GM23338 (cell line): ENCODE data around the gene NRXN2. TPM values are rescaled to one million over a fixed set of nuclear protein-coding genes. Genes with fewer than 3 reads are reported as not detected.

ENCODE experiments used
- ATAC-seq: fragments of 200-7000 bp; cut with Tn5 transposase; 3 replicates; pipeline ENCODE4 v1.9.1; 2020
- DNase-seq: peaks from one replicate; pipeline ENCODE4 v3.0.0-alpha.2; 2015; ENCODE audit warnings: low spot score
- H2AFZ ChIP-seq: fragments of 200-600 bp; sonication (generic); 2 replicates; pipeline ENCODE4 v1.8.0; 2016; ENCODE audit warnings: antibody characterized with exemption, mild to moderate bottlenecking, moderate library complexity
- H3F3A ChIP-seq: fragments of 200-600 bp; sonication (generic); replicated peaks from 2 replicates; pipeline ENCODE4 v1.8.0; 2017; ENCODE audit warnings: antibody characterized with exemption, mixed run types, low read depth
- H3K27ac ChIP-seq: fragments of 200-600 bp; sonication (generic); 2 replicates; pipeline ENCODE4 v1.6.1; 2016; ENCODE audit warnings: low read depth
- H3K27me3 ChIP-seq: fragments of 200-600 bp; sonication (generic); 2 replicates; pipeline ENCODE4 v1.8.0; 2016; ENCODE audit warnings: mild to moderate bottlenecking, mixed run types, moderate library complexity; ENCODE audit not compliant: insufficient read depth
- H3K36me3 ChIP-seq: fragments of 200-600 bp; sonication (generic); 2 replicates; pipeline ENCODE4 v1.8.0; 2016; ENCODE audit warnings: mild to moderate bottlenecking; ENCODE audit not compliant: insufficient read depth
- H3K4me1 ChIP-seq: fragments of 200-600 bp; sonication (generic); 2 replicates; pipeline ENCODE4 v1.8.0; 2016; ENCODE audit warnings: mild to moderate bottlenecking, moderate library complexity; ENCODE audit not compliant: insufficient read depth
- H3K4me2 ChIP-seq: fragments of 200-600 bp; sonication (generic); 2 replicates; pipeline ENCODE4 v1.7.1; 2017; ENCODE audit warnings: mixed run types
- H3K4me3 ChIP-seq: fragments of 200-600 bp; sonication (generic); 2 replicates; pipeline ENCODE4 v1.6.1; 2016; ENCODE audit warnings: mixed run types
- H3K79me2 ChIP-seq: fragments of 200-600 bp; sonication (generic); replicated peaks from 2 replicates; pipeline ENCODE4 v1.8.0; 2017; ENCODE audit warnings: mild to moderate bottlenecking; ENCODE audit not compliant: insufficient read depth
- H3K9me2 ChIP-seq: fragments of 200-600 bp; sonication (generic); 2 replicates; pipeline ENCODE4 v1.8.0; 2017; ENCODE audit not compliant: insufficient read depth
- H4K20me1 ChIP-seq: fragments of 200-600 bp; sonication (generic); replicated peaks from 2 replicates; pipeline ENCODE4 v1.8.0; 2017; ENCODE audit warnings: mild to moderate bottlenecking; ENCODE audit not compliant: insufficient read depth
- H3K27ac Mint-ChIP-seq: 2 replicates; pipeline ENCODE4 v1.8.0; 2020; ENCODE audit warnings: inconsistent platforms, mild to moderate bottlenecking, moderate library complexity, mixed read lengths
- H3K27me3 Mint-ChIP-seq: 3 replicates; pipeline ENCODE4 v1.8.0; 2022; ENCODE audit warnings: low read depth, mild to moderate bottlenecking, moderate library complexity, mixed read lengths, inconsistent platforms; ENCODE audit not compliant: insufficient read depth, poor library complexity
- H3K36me3 Mint-ChIP-seq: 3 replicates; pipeline ENCODE4 v1.8.0; 2021; ENCODE audit warnings: low read depth, mild to moderate bottlenecking, inconsistent platforms, moderate library complexity, mixed read lengths
- H3K4me1 Mint-ChIP-seq: 3 replicates; pipeline ENCODE4 v1.8.0; 2020; ENCODE audit warnings: mild to moderate bottlenecking, inconsistent platforms, mixed read lengths
- H3K4me3 Mint-ChIP-seq: 3 replicates; pipeline ENCODE4 v1.8.0; 2021; ENCODE audit warnings: moderate library complexity, mild to moderate bottlenecking, inconsistent platforms, mixed read lengths
- H3K9me3 Mint-ChIP-seq: 3 replicates; pipeline ENCODE4 v1.8.0; 2020; ENCODE audit warnings: moderate library complexity, mild to moderate bottlenecking, inconsistent platforms, mixed read lengths
- CREB1 ChIP-seq: fragments of 250-450 bp; sonication (Bioruptor Pico); IDR thresholded peaks from 2 replicates; pipeline ENCODE4 v1.5.0; 2020; ENCODE audit warnings: low read depth, mild to moderate bottlenecking, moderate library complexity
- NANOG ChIP-seq: IDR thresholded peaks from 2 replicates; pipeline ENCODE4 v1.6.1; 2016; ENCODE audit warnings: antibody characterized with exemption, borderline replicate concordance
- STAT1 ChIP-seq: IDR thresholded peaks from one replicate; pipeline ENCODE4 v1.6.1; 2016; ENCODE audit warnings: antibody characterized with exemption; ENCODE audit not compliant: unreplicated experiment
- ZNF331 ChIP-seq: fragments of 250-450 bp; sonication (Bioruptor Pico); IDR thresholded peaks from 2 replicates; pipeline ENCODE4 v1.5.0; 2020; ENCODE audit warnings: low read depth, mild to moderate bottlenecking, moderate library complexity
- polyA plus RNA-seq: library from polyadenylated mRNA; unstranded; fragments of >200 nt; fragmentation: Nextera tagmentation; extraction: Ambion mirVana; gene quantifications from 2 replicates; pipeline ENCODE4 v1.2.1, GENCODE V29; 2016
- total RNA-seq: library from RNA; depleted of rRNA; stranded (reverse); fragments of >200 nt; shearing (Covaris generic); gene quantifications from 2 replicates; pipeline ENCODE4 v1.2.3, GENCODE V29; 2014
- TF ChIP-seq, protein P1 (sequence below): fragments of 250-450 bp; sonication (Bioruptor Pico); IDR thresholded peaks from 2 replicates; pipeline ENCODE4 v1.5.0; 2020; ENCODE audit warnings: mild to moderate bottlenecking, moderate library complexity
- TF ChIP-seq, protein P2 (sequence below): IDR thresholded peaks from 2 replicates; pipeline ENCODE4 v1.6.1; 2016; ENCODE audit warnings: antibody characterized with exemption
- TF ChIP-seq, protein P3 (sequence below), 2 experiments: fragments of 200-600 bp in 1 of 2; sonication (generic) in 1 of 2; conservative IDR thresholded peaks; 2 replicates each; pipeline versions ENCODE4 v1.5.1 to v1.6.1; 2016 to 2017; ENCODE audit warnings: antibody characterized with exemption in 2 of 2, low read depth in 2 of 2, mild to moderate bottlenecking in 2 of 2, moderate library complexity in 1 of 2

NRXN2 gene
- total and polyA plus RNA-seq, 2 experiments from 2014 or later: 3.4 to 17.0 TPM

DNA sequence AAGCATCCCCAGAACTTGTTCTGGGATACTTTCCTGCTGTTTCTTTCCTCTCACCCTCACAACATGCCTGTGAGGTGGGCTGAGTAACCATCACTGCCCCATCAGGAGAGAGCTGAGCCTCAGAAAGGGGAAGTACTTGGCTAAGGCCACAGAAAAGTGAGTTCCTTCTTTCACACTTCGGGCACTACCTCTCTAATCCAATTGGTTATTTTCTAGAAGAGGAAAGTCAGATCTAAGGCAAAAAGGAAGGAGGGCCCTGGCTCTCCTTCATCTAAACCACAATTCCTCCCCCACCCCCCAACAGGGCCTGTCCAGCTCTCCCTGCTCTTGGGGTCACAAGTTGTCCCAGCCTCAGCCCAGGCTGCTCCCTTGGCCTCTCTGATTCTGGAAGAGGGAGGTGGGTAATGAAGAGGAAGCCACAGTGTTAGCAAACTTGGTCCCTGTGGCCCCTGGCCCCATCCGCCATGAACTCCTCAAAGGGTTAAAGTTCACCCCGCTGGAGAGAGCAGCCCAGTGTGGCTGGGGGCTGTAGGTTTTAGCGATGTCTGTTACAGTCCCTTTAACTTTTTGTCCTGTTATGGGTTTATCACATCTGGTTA is 98.0 kb downstream of the NRXN2 start (continued):
- TF ChIP-seq, protein P1, sequence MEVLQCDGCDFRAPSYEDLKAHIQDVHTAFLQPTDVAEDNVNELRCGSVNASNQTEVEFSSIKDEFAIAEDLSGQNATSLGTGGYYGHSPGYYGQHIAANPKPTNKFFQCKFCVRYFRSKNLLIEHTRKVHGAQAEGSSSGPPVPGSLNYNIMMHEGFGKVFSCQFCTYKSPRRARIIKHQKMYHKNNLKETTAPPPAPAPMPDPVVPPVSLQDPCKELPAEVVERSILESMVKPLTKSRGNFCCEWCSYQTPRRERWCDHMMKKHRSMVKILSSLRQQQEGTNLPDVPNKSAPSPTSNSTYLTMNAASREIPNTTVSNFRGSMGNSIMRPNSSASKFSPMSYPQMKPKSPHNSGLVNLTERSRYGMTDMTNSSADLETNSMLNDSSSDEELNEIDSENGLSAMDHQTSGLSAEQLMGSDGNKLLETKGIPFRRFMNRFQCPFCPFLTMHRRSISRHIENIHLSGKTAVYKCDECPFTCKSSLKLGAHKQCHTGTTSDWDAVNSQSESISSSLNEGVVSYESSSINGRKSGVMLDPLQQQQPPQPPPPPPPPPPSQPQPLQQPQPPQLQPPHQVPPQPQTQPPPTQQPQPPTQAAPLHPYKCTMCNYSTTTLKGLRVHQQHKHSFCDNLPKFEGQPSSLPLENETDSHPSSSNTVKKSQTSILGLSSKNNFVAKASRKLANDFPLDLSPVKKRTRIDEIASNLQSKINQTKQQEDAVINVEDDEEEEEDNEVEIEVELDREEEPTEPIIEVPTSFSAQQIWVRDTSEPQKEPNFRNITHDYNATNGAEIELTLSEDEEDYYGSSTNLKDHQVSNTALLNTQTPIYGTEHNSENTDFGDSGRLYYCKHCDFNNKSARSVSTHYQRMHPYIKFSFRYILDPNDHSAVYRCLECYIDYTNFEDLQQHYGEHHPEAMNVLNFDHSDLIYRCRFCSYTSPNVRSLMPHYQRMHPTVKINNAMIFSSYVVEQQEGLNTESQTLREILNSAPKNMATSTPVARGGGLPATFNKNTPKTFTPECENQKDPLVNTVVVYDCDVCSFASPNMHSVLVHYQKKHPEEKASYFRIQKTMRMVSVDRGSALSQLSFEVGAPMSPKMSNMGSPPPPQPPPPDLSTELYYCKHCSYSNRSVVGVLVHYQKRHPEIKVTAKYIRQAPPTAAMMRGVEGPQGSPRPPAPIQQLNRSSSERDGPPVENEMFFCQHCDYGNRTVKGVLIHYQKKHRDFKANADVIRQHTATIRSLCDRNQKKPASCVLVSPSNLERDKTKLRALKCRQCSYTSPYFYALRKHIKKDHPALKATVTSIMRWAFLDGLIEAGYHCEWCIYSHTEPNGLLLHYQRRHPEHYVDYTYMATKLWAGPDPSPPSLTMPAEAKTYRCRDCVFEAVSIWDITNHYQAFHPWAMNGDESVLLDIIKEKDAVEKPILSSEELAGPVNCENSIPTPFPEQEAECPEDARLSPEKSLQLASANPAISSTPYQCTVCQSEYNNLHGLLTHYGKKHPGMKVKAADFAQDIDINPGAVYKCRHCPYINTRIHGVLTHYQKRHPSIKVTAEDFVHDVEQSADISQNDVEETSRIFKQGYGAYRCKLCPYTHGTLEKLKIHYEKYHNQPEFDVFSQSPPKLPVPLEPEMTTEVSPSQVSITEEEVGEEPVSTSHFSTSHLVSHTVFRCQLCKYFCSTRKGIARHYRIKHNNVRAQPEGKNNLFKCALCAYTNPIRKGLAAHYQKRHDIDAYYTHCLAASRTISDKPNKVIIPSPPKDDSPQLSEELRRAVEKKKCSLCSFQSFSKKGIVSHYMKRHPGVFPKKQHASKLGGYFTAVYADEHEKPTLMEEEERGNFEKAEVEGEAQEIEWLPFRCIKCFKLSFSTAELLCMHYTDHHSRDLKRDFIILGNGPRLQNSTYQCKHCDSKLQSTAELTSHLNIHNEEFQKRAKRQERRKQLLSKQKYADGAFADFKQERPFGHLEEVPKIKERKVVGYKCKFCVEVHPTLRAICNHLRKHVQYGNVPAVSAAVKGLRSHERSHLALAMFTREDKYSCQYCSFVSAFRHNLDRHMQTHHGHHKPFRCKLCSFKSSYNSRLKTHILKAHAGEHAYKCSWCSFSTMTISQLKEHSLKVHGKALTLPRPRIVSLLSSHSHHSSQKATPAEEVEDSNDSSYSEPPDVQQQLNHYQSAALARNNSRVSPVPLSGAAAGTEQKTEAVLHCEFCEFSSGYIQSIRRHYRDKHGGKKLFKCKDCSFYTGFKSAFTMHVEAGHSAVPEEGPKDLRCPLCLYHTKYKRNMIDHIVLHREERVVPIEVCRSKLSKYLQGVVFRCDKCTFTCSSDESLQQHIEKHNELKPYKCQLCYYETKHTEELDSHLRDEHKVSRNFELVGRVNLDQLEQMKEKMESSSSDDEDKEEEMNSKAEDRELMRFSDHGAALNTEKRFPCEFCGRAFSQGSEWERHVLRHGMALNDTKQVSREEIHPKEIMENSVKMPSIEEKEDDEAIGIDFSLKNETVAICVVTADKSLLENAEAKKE (CRISPR knock-in tag): no peak
- TF ChIP-seq CREB1 (CRISPR knock-in tag): no peak
- TF ChIP-seq ZNF331 (CRISPR knock-in tag): no peak
- no peak for TF ChIP-seq NANOG

DNA sequence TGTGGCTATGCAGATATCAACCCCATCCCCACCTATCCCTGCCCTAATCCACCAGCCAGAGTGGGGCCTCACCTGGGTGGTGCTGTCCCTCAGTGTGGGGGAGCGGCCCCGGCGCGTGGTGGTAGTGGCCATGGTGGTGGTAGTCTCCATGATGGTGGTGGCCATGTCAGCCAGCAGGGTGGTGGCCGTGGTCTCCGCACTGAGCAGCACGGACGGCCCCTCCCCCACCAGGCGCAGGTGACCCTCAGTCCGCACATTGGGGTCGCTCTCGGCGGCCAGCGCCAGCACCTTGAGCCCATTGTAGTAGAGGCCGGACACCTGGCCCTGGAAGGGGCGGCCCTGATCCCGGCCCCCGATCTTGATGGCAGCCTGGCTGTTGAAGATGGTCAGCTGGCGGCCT is 100.3 kb downstream of the NRXN2 start:
- Mint-ChIP-seq H3K9me3 (no peaks in the 10 kb centered on the region), H3K27me3 (peaks cover 17% of the 10 kb centered on the region), H3K4me3 (no peak overlapping the region), H3K4me1 (peaks cover 32% of the 10 kb centered on the region), H3K27ac (no peak overlapping the region), H3K36me3 (no peaks in the 10 kb centered on the region; the same call in 2 of the 3 replicates)
- Histone ChIP-seq H3K27ac (no peak overlapping the region), H3K36me3 (no peaks in the 10 kb centered on the region), H3K9me2 (no peaks in the 10 kb centered on the region), H3K4me3 (no peak overlapping the region), H2AFZ (no peak overlapping the region), H4K20me1 (no peaks in the 10 kb centered on the region), H3K79me2 (no peaks in the 10 kb centered on the region), H3K4me1 (peaks cover 7% of the 10 kb centered on the region; the same call in 1 of the 2 replicates), H3K4me2 (no peak overlapping the region), H3K27me3 (no peaks in the 10 kb centered on the region), H3F3A (no peaks in the 10 kb centered on the region)
- ATAC-seq: no peak
- no peak for DNase-seq
- TF ChIP-seq NANOG (no peak), CREB1 (CRISPR knock-in tag) (no peak), ZNF331 (CRISPR knock-in tag) (no peak), STAT1 (no peak)
- TF ChIP-seq, protein P2, sequence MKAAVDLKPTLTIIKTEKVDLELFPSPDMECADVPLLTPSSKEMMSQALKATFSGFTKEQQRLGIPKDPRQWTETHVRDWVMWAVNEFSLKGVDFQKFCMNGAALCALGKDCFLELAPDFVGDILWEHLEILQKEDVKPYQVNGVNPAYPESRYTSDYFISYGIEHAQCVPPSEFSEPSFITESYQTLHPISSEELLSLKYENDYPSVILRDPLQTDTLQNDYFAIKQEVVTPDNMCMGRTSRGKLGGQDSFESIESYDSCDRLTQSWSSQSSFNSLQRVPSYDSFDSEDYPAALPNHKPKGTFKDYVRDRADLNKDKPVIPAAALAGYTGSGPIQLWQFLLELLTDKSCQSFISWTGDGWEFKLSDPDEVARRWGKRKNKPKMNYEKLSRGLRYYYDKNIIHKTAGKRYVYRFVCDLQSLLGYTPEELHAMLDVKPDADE: no peak
- TF ChIP-seq, protein P3, sequence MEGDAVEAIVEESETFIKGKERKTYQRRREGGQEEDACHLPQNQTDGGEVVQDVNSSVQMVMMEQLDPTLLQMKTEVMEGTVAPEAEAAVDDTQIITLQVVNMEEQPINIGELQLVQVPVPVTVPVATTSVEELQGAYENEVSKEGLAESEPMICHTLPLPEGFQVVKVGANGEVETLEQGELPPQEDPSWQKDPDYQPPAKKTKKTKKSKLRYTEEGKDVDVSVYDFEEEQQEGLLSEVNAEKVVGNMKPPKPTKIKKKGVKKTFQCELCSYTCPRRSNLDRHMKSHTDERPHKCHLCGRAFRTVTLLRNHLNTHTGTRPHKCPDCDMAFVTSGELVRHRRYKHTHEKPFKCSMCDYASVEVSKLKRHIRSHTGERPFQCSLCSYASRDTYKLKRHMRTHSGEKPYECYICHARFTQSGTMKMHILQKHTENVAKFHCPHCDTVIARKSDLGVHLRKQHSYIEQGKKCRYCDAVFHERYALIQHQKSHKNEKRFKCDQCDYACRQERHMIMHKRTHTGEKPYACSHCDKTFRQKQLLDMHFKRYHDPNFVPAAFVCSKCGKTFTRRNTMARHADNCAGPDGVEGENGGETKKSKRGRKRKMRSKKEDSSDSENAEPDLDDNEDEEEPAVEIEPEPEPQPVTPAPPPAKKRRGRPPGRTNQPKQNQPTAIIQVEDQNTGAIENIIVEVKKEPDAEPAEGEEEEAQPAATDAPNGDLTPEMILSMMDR (conservative IDR thresholded peaks at IDR 0.05; ENCODE audit: low read depth in 2 of 2): no peak
